Neural progenitor cell (in vitro differentiated cells): ENCODE data around the gene SLC16A12. TPM values are rescaled to one million over a fixed set of nuclear protein-coding genes. Genes with fewer than 3 reads are reported as not detected.
A peak's percentile ranks its signal among the peaks of the same experiment; 100 is the strongest.

Experiments used
- DNase-seq: peaks from one replicate; pipeline ENCODE4 v3.0.0-alpha.2; 2016; ENCODE audit warnings: low spot score
- H2AFZ ChIP-seq: fragments of 200-600 bp; sonication (generic); replicated peaks from 2 replicates; pipeline ENCODE4 v1.6.1; 2016; ENCODE audit warnings: antibody characterized with exemption
- H3F3A ChIP-seq: fragments of 200-600 bp; sonication (generic); 2 replicates; pipeline ENCODE4 v1.6.1; 2016; ENCODE audit warnings: antibody characterized with exemption, low read depth
- H3K27ac ChIP-seq: fragments of 200-600 bp; sonication (generic); 2 replicates; pipeline ENCODE4 v1.5.1; 2016; ENCODE audit warnings: mild to moderate bottlenecking
- H3K27me3 ChIP-seq: fragments of 200-600 bp; sonication (generic); 2 replicates; pipeline ENCODE4 v1.6.1; 2016; ENCODE audit warnings: mild to moderate bottlenecking, moderate library complexity
- H3K36me3 ChIP-seq: fragments of 200-600 bp; sonication (generic); 2 replicates; pipeline ENCODE4 v1.5.1; 2016
- H3K4me1 ChIP-seq: fragments of 200-600 bp; sonication (generic); 2 replicates; pipeline ENCODE4 v1.6.1; 2016; ENCODE audit warnings: mixed run types
- H3K4me2 ChIP-seq: fragments of 200-600 bp; sonication (generic); 2 replicates; pipeline ENCODE4 v1.6.1; 2016
- H3K4me3 ChIP-seq: fragments of 200-600 bp; sonication (generic); 2 replicates; pipeline ENCODE4 v1.5.1; 2016
- H3K79me2 ChIP-seq: fragments of 200-600 bp; sonication (generic); 2 replicates; pipeline ENCODE4 v1.6.1; 2016; ENCODE audit warnings: low read depth
- H3K9ac ChIP-seq: fragments of 200-600 bp; sonication (generic); 2 replicates; pipeline ENCODE4 v1.6.1; 2016
- H3K9me3 ChIP-seq: fragments of 200-600 bp; sonication (generic); 2 replicates; pipeline ENCODE4 v1.5.1; 2016; ENCODE audit warnings: low read depth
- H4K20me1 ChIP-seq: fragments of 200-600 bp; sonication (generic); 2 replicates; pipeline ENCODE4 v1.6.1; 2016; ENCODE audit warnings: low read depth
- H3K27ac Mint-ChIP-seq: 3 replicates; pipeline ENCODE4 v1.8.0; 2021; ENCODE audit warnings: mixed read lengths
- H3K27me3 Mint-ChIP-seq: 2 replicates; pipeline ENCODE4 v1.8.0; 2022; ENCODE audit warnings: low read depth, mild to moderate bottlenecking, inconsistent platforms, moderate library complexity, mixed read lengths; ENCODE audit not compliant: insufficient read depth
- H3K36me3 Mint-ChIP-seq: 3 replicates; pipeline ENCODE4 v1.8.0; 2021; ENCODE audit warnings: mixed read lengths
- H3K4me1 Mint-ChIP-seq: 3 replicates; pipeline ENCODE4 v1.8.0; 2021; ENCODE audit warnings: mixed read lengths
- H3K4me3 Mint-ChIP-seq: 3 replicates; pipeline ENCODE4 v1.8.0; 2021; ENCODE audit warnings: mild to moderate bottlenecking, moderate library complexity, mixed read lengths
- H3K9me3 Mint-ChIP-seq: 3 replicates; pipeline ENCODE4 v1.8.0; 2020; ENCODE audit warnings: mixed read lengths
- EZH2 ChIP-seq: fragments of 200-600 bp; sonication (generic); IDR thresholded peaks from 2 replicates; pipeline ENCODE4 v1.6.1; 2017; ENCODE audit warnings: antibody characterized with exemption, mild to moderate bottlenecking, moderate library complexity
- EZH2phosphoT487 ChIP-seq: fragments of 200-600 bp; sonication (generic); IDR thresholded peaks from 2 replicates; pipeline ENCODE4 v1.6.1; 2017; ENCODE audit warnings: antibody characterized with exemption
- total RNA-seq: library from RNA; depleted of rRNA; stranded (reverse); fragments of >200 nt; gene quantifications from 2 replicates; pipeline ENCODE4 v1.2.3, GENCODE V29; 2015; ENCODE audit warnings: low replicate concordance
- TF ChIP-seq, protein P1 (sequence below): fragments of 200-600 bp; sonication (generic); IDR thresholded peaks from 2 replicates; pipeline ENCODE4 v1.5.1; 2017; ENCODE audit warnings: antibody characterized with exemption, mild to moderate bottlenecking

Gene SLC16A12
- total RNA-seq, 1 donor from 2014 or later: not detected

DNA sequence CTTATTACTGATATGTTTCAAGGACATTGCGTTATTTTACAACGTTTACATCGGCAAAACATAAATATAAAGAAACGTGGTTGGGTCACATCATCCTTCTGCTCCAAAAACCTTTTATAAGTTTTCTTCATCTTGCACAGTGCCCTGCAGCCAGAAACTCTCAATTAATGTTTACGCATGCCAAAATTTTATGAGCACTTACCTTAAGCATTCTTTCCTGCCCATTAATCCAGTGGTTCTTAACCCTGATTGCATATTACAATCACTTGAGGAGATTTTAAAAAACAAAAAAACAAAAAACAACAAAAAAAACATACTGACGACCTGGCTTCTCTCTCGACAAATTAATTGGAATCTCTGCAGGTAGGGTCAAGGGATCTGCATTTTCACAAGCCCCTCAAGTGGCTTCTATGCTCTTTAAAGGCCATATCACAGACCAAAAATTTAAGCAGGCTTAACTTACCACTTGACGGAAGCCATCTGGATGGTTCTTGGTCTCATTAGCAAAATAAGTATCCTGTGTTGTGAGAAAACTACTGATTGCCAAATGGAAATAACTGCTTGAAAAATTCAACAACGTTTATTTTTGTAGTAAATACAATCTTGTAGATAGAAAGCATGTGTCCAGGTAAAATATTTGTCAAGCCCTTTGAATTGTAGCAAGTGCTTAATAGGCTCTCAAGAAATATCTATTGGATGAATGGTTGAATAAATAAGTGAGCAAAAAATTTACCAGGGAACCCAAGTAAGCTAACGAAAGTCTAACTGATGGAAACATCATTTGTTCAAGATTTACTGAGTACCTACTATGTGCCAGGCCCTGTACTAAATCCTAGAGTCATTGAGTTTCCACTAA is 30.9 kb upstream of the SLC16A12 start:
- no peaks in the 10 kb centered on the region for H3K9me3 ChIP-seq
- H3K4me1 Mint-ChIP-seq: no peaks in the 10 kb centered on the region
- no peaks in the 10 kb centered on the region for H3K4me1 ChIP-seq
- no peak overlapping the region for H2AFZ ChIP-seq
- H3K36me3 ChIP-seq: no peaks in the 10 kb centered on the region
- no peak overlapping the region for H3K4me3 Mint-ChIP-seq
- H4K20me1 ChIP-seq: no peaks in the 10 kb centered on the region
- no peak overlapping the region for H3K27ac ChIP-seq
- DNase-seq: no peak
- H3K36me3 Mint-ChIP-seq: no peaks in the 10 kb centered on the region
- no peak overlapping the region for H3K4me2 ChIP-seq
- no peaks in the 10 kb centered on the region for H3K79me2 ChIP-seq
- no peaks in the 10 kb centered on the region for H3F3A ChIP-seq
- H3K27me3 Mint-ChIP-seq: peaks cover under 1% of the 10 kb centered on the region
- TF ChIP-seq EZH2phosphoT487 (no peak), EZH2 (no peak)
- TF ChIP-seq, protein P1, sequence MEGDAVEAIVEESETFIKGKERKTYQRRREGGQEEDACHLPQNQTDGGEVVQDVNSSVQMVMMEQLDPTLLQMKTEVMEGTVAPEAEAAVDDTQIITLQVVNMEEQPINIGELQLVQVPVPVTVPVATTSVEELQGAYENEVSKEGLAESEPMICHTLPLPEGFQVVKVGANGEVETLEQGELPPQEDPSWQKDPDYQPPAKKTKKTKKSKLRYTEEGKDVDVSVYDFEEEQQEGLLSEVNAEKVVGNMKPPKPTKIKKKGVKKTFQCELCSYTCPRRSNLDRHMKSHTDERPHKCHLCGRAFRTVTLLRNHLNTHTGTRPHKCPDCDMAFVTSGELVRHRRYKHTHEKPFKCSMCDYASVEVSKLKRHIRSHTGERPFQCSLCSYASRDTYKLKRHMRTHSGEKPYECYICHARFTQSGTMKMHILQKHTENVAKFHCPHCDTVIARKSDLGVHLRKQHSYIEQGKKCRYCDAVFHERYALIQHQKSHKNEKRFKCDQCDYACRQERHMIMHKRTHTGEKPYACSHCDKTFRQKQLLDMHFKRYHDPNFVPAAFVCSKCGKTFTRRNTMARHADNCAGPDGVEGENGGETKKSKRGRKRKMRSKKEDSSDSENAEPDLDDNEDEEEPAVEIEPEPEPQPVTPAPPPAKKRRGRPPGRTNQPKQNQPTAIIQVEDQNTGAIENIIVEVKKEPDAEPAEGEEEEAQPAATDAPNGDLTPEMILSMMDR: no peak
- no peak overlapping the region for H3K27ac Mint-ChIP-seq
- no peaks in the 10 kb centered on the region for H3K27me3 ChIP-seq
- no peak overlapping the region for H3K4me3 ChIP-seq
- no peak overlapping the region for H3K9ac ChIP-seq
- no peaks in the 10 kb centered on the region for H3K9me3 Mint-ChIP-seq

DNA sequence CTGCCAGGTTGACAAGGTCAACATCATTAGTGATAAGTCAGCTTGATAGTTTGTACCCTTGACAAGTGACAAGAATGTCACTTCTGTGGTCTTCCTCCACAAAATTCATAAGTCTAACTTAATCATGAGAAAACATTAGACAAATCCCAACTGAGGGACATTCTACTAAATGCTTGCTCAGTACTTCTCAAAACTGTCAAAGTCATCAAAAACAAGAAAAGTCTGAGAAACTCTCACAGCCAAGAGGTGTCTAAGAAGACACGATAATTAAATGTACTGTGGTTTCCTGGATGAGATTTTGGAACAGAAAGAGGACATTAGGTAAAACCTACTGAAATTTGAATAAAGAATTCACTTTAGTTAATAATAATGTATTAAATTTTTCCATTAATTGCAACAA is 29.8 kb upstream of the SLC16A12 start:
- Histone ChIP-seq H2AFZ (no peak overlapping the region), H4K20me1 (no peaks in the 10 kb centered on the region), H3K4me1 (no peaks in the 10 kb centered on the region), H3K27ac (no peak overlapping the region), H3K27me3 (no peaks in the 10 kb centered on the region), H3K4me3 (no peak overlapping the region), H3F3A (no peaks in the 10 kb centered on the region), H3K9ac (no peak overlapping the region), H3K79me2 (no peaks in the 10 kb centered on the region), H3K36me3 (no peaks in the 10 kb centered on the region), H3K4me2 (no peak overlapping the region), H3K9me3 (no peaks in the 10 kb centered on the region)
- Mint-ChIP-seq H3K9me3 (no peaks in the 10 kb centered on the region), H3K27me3 (peaks cover 2% of the 10 kb centered on the region), H3K27ac (no peak overlapping the region), H3K4me3 (no peak overlapping the region), H3K4me1 (no peaks in the 10 kb centered on the region), H3K36me3 (no peaks in the 10 kb centered on the region)
- TF ChIP-seq EZH2phosphoT487: no peak
- TF ChIP-seq EZH2: no peak
- TF ChIP-seq, protein P1: no peak
- DNase-seq: no peak

DNA sequence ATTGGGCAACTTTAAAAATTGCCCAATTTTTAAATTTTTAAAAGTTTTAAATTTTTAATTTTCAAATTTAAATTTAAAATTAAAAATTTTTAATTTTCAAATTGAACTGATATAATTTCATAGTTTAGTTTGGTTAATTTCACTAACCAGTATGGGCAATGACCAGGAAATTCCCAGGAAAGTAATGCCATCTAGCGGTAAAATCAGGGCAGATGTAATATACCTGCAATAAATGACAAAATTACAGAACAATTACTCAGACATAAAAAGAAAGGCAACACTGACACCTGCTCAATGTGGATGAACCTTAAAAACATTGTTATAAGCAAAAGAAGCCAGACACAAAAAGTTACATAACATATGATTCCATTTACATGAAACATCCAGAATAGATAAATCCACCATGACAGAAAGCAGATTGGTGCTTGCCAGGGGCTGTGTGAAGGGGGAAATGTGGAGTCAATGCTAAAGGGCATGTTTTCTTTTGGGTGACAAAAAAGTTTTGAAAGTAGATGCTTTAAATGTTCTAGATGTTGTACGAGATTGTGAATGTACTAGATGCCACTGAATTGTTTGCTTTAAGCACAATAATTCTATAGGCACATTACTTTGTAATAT is 28.6 kb upstream of the SLC16A12 start:
- TF ChIP-seq EZH2: no peak
- TF ChIP-seq, protein P1: peak; percentile 82
- no peak for TF ChIP-seq EZH2phosphoT487
- H3K27me3 ChIP-seq: no peaks in the 10 kb centered on the region
- no peaks in the 10 kb centered on the region for H3K4me1 Mint-ChIP-seq
- no peaks in the 10 kb centered on the region for H3K4me1 ChIP-seq
- H3K9ac ChIP-seq: no peak overlapping the region
- no peak overlapping the region for H3K27ac ChIP-seq
- no peaks in the 10 kb centered on the region for H3K9me3 ChIP-seq
- H3K36me3 Mint-ChIP-seq: no peaks in the 10 kb centered on the region
- H2AFZ ChIP-seq: no peak overlapping the region
- no peaks in the 10 kb centered on the region for H3K79me2 ChIP-seq
- no peaks in the 10 kb centered on the region for H3K36me3 ChIP-seq
- H3K4me2 ChIP-seq: no peak overlapping the region
- H3K4me3 ChIP-seq: no peak overlapping the region
- H3K27me3 Mint-ChIP-seq: peaks cover 4% of the 10 kb centered on the region
- no peak overlapping the region for H3K4me3 Mint-ChIP-seq
- no peaks in the 10 kb centered on the region for H3F3A ChIP-seq
- no peaks in the 10 kb centered on the region for H4K20me1 ChIP-seq
- H3K9me3 Mint-ChIP-seq: no peaks in the 10 kb centered on the region
- no peak overlapping the region for H3K27ac Mint-ChIP-seq
- peak; percentile 55 for DNase-seq
